ENCODE measurements around the gene TCAIM. TPM values are rescaled to one million over a fixed set of nuclear protein-coding genes. Genes with fewer than 3 reads are reported as not detected.

TCAIM gene
- total RNA-seq, 3 donors from 2014 or later: 19.7 to 25.2 (median 24.2) TPM

DNA sequence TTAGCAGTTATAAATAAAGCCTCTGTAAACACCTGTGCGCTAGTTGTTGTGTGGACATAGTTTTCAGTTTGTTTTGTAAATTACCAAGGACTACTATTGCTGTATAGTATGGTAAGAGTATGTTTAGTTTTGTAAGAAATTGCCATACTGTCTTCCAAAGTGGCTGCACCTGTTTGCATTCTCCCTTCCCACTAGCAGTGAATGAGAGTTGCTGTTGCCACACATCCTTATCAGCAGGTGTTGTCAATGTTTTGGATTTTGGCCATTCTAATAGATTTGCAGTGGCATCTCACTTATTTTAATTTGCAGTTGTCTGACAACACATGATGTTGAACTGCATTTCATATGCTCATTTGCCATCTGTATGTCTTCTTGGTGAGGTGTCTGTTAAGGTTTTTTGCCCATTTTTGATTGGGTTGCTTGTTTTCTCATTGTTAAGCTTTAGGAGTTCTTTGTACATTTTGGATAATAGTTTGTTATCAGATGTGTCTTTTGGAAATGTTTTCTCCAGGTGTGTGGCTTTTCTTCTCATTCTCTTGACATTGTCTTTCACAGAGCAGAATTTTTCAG lies 14.9 kb downstream of the TCAIM start:
- no peaks in the 10 kb centered on the region for H3K27me3 ChIP-seq
- DNase-seq (ENCODE audit: low spot score in 2 of 2): no peak
- TF ChIP-seq POLR2AphosphoS5 (IDR thresholded peaks at IDR 0.05): no peak
- no peak for TF ChIP-seq POLR2A (IDR thresholded peaks at IDR 0.05)
- TF ChIP-seq, protein P1, sequence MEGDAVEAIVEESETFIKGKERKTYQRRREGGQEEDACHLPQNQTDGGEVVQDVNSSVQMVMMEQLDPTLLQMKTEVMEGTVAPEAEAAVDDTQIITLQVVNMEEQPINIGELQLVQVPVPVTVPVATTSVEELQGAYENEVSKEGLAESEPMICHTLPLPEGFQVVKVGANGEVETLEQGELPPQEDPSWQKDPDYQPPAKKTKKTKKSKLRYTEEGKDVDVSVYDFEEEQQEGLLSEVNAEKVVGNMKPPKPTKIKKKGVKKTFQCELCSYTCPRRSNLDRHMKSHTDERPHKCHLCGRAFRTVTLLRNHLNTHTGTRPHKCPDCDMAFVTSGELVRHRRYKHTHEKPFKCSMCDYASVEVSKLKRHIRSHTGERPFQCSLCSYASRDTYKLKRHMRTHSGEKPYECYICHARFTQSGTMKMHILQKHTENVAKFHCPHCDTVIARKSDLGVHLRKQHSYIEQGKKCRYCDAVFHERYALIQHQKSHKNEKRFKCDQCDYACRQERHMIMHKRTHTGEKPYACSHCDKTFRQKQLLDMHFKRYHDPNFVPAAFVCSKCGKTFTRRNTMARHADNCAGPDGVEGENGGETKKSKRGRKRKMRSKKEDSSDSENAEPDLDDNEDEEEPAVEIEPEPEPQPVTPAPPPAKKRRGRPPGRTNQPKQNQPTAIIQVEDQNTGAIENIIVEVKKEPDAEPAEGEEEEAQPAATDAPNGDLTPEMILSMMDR (IDR thresholded peaks at IDR 0.05): no peak
- H3K4me3 ChIP-seq: no peak overlapping the region
- no peaks in the 10 kb centered on the region for H3K36me3 ChIP-seq
- no peaks in the 10 kb centered on the region for H3K4me1 ChIP-seq
- no peaks in the 10 kb centered on the region for H3K9me3 ChIP-seq
- intact Hi-C loops (cut with DNase I; ENCODE audit: low total_unique reads): no loop called here
- H3K27ac ChIP-seq: no peak overlapping the region

DNA sequence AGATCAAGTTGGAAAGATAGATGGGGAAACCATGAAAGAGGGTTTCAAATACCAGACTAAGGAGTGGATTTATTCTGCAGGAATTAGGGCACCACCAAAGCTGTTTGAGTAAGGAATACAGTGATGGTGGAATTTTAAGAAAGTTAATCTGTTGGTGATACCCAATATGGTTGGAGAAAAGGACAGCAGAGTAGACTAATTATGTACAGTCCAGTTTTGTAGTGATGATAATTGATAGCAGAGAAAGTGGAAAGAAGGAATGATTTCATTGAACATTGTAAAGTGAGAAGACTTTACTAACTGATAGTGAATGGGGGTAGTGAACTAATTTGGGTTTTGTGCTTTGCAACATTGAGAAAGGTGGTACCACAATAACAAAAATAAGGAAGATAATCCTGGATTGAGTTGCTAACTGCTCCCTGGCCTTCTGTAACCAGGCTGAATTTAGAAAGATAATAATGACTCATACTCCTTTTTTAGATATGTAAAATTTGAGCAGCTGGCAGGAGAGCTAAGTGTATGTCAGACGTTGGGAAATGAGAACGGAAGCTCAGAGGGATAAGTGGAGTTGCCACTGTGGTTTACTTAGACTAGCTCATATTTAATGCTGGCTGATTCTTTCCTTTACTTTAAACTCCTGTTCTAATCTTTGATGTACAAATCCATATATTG lies 16.9 kb downstream of the TCAIM start:
- Histone ChIP-seq H3K9me3 (no peaks in the 10 kb centered on the region), H3K4me1 (no peaks in the 10 kb centered on the region), H3K27me3 (no peaks in the 10 kb centered on the region), H3K4me3 (no peak overlapping the region), H3K36me3 (no peaks in the 10 kb centered on the region), H3K27ac (no peak overlapping the region)
- no peak for DNase-seq (ENCODE audit: low spot score in 2 of 2)
- TF ChIP-seq, protein P1 (IDR thresholded peaks at IDR 0.05): no peak
- TF ChIP-seq POLR2A (IDR thresholded peaks at IDR 0.05) (no peak), POLR2AphosphoS5 (IDR thresholded peaks at IDR 0.05) (no peak)
- intact Hi-C loops (cut with DNase I; ENCODE audit: low total_unique reads): no loop called here

DNA sequence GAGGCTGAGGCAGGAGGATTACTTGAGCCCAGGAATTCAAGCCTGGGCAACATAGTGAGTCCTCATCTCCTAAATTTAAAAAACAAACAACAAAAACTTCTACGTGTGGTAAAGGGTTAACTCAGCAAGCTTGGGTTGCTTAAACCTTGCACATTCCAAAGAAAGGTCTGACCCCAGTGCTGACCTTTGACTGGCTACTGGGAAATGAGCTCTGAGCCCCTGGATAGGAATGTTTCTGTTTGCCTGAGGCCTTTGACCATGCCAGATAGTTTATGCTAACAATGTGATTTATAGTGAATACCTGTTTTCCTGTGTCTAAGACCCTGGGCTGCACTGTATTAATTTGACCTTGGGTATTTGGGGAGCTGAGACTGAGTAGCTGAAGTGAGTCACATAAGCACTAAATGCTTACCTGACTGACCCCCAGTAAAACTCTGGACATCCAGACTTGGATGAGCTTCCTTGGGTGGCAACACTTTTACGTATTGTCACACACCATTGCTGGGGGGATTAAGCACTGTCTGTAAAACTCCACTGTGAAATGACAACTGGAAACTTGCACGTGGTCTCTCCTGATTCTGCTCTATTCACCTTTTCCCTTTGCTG lies 20.7 kb downstream of the TCAIM start:
- DNase-seq (ENCODE audit: low spot score in 2 of 2): no peak
- intact Hi-C loops (cut with DNase I; ENCODE audit: low total_unique reads): no loop called here

DNA sequence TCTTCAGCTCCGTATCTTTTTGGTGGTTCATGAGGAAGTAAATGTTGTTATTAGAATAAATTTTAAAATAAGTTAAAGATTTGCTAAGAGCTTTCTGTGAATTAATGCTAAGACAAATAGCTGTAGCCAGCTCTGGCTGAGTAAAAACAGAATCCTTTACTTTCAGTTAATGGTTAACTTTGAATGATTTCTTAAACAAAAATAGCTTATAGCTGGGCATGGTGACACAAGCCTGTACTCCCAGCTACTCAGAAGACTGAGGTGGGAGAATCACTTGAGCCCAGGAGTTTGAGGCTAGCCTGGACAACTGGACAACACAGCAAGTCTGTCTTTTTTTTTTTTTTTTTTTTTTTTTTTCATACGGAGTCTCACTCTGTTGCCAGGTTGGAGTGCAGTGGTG lies 25.0 kb downstream of the TCAIM start:
- Histone ChIP-seq H3K4me3 (no peak overlapping the region), H3K27me3 (no peaks in the 10 kb centered on the region)

More for the DNA sequence above, 20.7 kb downstream of the TCAIM start:
- Histone ChIP-seq H3K4me3 (no peak overlapping the region), H3K4me1 (no peaks in the 10 kb centered on the region), H3K27me3 (no peaks in the 10 kb centered on the region), H3K27ac (no peak overlapping the region), H3K9me3 (no peaks in the 10 kb centered on the region), H3K36me3 (no peaks in the 10 kb centered on the region)
- TF ChIP-seq POLR2A (IDR thresholded peaks at IDR 0.05): no peak
- TF ChIP-seq, protein P1 (IDR thresholded peaks at IDR 0.05): no peak
- no peak for TF ChIP-seq POLR2AphosphoS5 (IDR thresholded peaks at IDR 0.05)

More for the DNA sequence above, 25.0 kb downstream of the TCAIM start:
- no peak for DNase-seq (ENCODE audit: low spot score in 2 of 2)
- no peaks in the 10 kb centered on the region for H3K9me3 ChIP-seq
- no peak overlapping the region for H3K27ac ChIP-seq
- TF ChIP-seq POLR2AphosphoS5 (IDR thresholded peaks at IDR 0.05) (no peak), POLR2A (IDR thresholded peaks at IDR 0.05) (no peak)
- TF ChIP-seq, protein P1 (IDR thresholded peaks at IDR 0.05): no peak
- intact Hi-C loops (cut with DNase I; ENCODE audit: low total_unique reads): no loop called here
- H3K4me1 ChIP-seq: no peaks in the 10 kb centered on the region
- no peaks in the 10 kb centered on the region for H3K36me3 ChIP-seq

Measured in breast epithelium (tissue), 4 donors.